Measurements from ENCODE around the gene CYP2F1.

- TF ChIP-seq ZNF70 (CRISPR knock-in tag; IDR thresholded peaks at IDR 0.05) (no peak), ARNTL (CRISPR knock-in tag; IDR thresholded peaks at IDR 0.05; ENCODE audit: borderline replicate concordance, low read depth) (no peak), RARB (CRISPR knock-in tag; IDR thresholded peaks at IDR 0.05) (no peak), ZC3H10 (CRISPR knock-in tag; IDR thresholded peaks at IDR 0.05) (no peak), PATZ1 (CRISPR knock-in tag; IDR thresholded peaks at IDR 0.05; ENCODE audit: borderline replicate concordance) (no peak), CREB5 (CRISPR knock-in tag; IDR thresholded peaks at IDR 0.05; ENCODE audit: low read depth) (no peak), PPARA (CRISPR knock-in tag; IDR thresholded peaks at IDR 0.05; ENCODE audit: borderline replicate concordance) (no peak), TSHZ2 (CRISPR knock-in tag; IDR thresholded peaks at IDR 0.05) (no peak), TOX (CRISPR knock-in tag; IDR thresholded peaks at IDR 0.05; ENCODE audit: borderline replicate concordance) (no peak), POU6F1 (CRISPR knock-in tag; IDR thresholded peaks at IDR 0.05; ENCODE audit: borderline replicate concordance, low read depth) (no peak), ZFP30 (CRISPR knock-in tag; IDR thresholded peaks at IDR 0.05) (no peak), CSDC2 (CRISPR knock-in tag; IDR thresholded peaks at IDR 0.05) (no peak), SNAI2 (CRISPR knock-in tag; IDR thresholded peaks at IDR 0.05) (no peak), BACH2 (CRISPR knock-in tag; IDR thresholded peaks at IDR 0.05; ENCODE audit: borderline replicate concordance) (no peak)
Measured at GRCh38 chr19:41095703-41096102, 18.5 kb upstream of the CYP2F1 start.

Data from SK-N-SH treated with all-trans-retinoic acid at 6 μM for 48 hours (cell line).